Subcutaneous abdominal adipose tissue (tissue), 5 donors: ENCODE results near the gene TTYH3.
"Not testable (repeated sequence)": the region's sequence is repeated elsewhere in the genome, so short reads cannot be mapped to it uniquely, and the experiment has no call there.

Experiments
- H3K27ac ChIP-seq: one replicate; pipeline ENCODE4 v1.7.0; 2013; ENCODE audit warnings: low read depth, mild to moderate bottlenecking, inconsistent platforms, low read length, moderate library complexity
- H3K27me3 ChIP-seq, 5 donors: one replicate each; pipeline ENCODE4 v1.7.0; 2013; ENCODE audit warnings: low read length in 5 of 5, inconsistent platforms in 1 of 5; ENCODE audit not compliant: control insufficient read depth in 5 of 5, insufficient read depth in 4 of 5
- H3K36me3 ChIP-seq, 5 donors: one replicate each; pipeline ENCODE4 v1.7.0; 2013; ENCODE audit warnings: low read length in 5 of 5; ENCODE audit not compliant: control insufficient read depth in 5 of 5, insufficient read depth in 5 of 5
- H3K4me1 ChIP-seq, 5 donors: one replicate each; pipeline ENCODE4 v1.7.0; 2013; ENCODE audit warnings: low read length in 5 of 5, mild to moderate bottlenecking in 3 of 5, moderate library complexity in 1 of 5; ENCODE audit not compliant: control insufficient read depth in 5 of 5, insufficient read depth in 5 of 5
- H3K4me3 ChIP-seq, 5 donors: one replicate each; pipeline ENCODE4 v1.7.0; 2013; ENCODE audit warnings: low read length in 5 of 5, low read depth in 1 of 5
- H3K9ac ChIP-seq, 5 donors: one replicate each; pipeline ENCODE4 v1.7.0; 2013; ENCODE audit warnings: low read length in 5 of 5, mild to moderate bottlenecking in 4 of 5, moderate library complexity in 3 of 5
- H3K9me3 ChIP-seq, 5 donors: one replicate each; pipeline ENCODE4 v1.7.0; 2013; ENCODE audit warnings: low read length in 5 of 5; ENCODE audit not compliant: control insufficient read depth in 5 of 5
- donor health status: healthy.
- donor health status: healthy.
- donor health status: healthy.
- donor health status: healthy.
- donor health status: healthy.

The TTYH3 gene

DNA sequence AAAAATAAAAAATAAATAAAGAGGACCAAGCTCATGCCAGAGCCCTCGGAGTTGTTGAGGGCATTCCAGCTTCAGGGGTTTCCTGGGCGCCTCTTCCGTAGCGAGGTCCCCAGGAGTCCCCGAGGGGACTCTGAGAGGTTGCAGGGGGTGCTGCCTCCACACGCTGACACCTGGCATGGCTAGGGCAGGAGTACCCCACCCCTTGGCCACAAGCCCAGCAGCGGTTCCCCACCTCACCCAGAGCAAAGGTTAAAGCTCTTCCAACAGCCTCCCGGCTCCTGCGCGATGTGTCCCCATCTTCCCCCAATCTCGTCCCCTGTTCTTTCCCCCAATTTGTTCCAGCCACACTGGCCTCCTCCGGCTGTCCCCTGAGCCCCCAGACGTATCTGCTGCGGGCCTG, 60.8 kb downstream of the TTYH3 start:
- H3K27ac ChIP-seq, result no peak overlapping the region
- H3K4me1 ChIP-seq, result peaks cover 0 to 32% (median 26%) of the 10 kb centered on the region in 5 donors
- peaks cover 13 to 24% (median 19%) of the 10 kb centered on the region in 5 donors for H3K27me3 ChIP-seq
- H3K9ac ChIP-seq, result no peak overlapping the region
- no peaks in the 10 kb centered on the region for H3K9me3 ChIP-seq
- H3K4me3 ChIP-seq, result no peak overlapping the region
- no peaks in the 10 kb centered on the region for H3K36me3 ChIP-seq

DNA sequence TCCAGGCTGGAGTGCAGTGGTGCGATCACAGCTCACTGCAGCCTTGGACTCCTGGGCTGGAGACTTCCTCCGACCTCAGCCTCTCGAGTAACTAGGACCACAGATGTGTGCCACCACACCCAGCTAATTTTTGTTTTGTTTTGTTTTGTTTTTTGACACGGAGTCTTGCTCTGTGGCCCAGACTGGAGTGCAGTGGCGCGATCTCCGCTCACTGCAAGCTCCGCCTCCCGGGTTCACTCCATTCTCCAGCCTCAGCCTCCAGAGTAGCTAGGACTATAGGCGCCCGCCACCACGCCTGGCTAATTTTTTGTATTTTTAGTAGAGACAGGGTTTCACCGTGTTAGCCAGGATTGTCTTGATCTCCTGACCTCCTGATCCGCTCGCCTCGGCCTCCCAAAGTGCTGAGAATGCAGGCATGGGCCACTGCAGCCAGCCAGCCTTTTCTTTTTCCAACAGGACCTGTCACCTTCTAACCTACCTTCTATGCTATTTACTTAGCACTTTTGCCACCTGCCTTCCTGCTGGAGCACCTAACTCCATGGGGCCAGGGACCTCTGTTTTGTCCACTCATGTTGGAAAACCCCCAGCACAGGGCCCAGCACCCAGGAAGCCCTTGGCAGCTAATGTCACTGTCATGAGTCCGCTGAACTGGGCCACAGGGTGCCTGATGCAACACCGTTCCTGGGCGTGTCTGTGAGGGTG, 61.8 kb downstream of the TTYH3 start:
- H3K9ac ChIP-seq, H3K4me3 ChIP-seq, H3K27ac ChIP-seq, H3K36me3 ChIP-seq, H3K9me3 ChIP-seq: not testable (repeated sequence)
- H3K27me3 ChIP-seq, result peaks cover 9 to 16% (median 13%) of the 10 kb centered on the region in 5 donors
- peaks cover 0 to 24% (median 20%) of the 10 kb centered on the region in 5 donors for H3K4me1 ChIP-seq

DNA sequence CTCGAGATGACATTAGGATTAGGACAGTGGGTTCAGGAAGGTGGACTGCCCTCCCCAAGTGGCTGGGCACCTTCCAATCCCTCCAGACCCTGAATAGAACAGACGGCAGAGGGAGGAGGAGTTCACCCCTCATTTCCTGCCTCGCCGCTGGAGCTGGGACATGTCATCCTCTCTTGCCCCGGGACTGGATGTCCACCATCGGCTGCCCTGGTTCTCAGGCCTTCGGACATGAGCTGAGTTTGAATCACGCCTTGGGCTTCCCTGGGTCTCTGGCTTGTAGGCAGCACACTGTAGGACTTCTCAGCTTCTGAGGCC, 62.3 kb downstream of the TTYH3 start:
- H3K4me1 ChIP-seq, result peaks cover 0 to 19% (median 15%) of the 10 kb centered on the region in 5 donors
- not testable (repeated sequence) for H3K9me3 ChIP-seq, H3K36me3 ChIP-seq, H3K9ac ChIP-seq, H3K27ac ChIP-seq, H3K4me3 ChIP-seq
- peaks cover 6 to 14% (median 9%) of the 10 kb centered on the region in 5 donors for H3K27me3 ChIP-seq

GRCh38 chr7:2698581-2699288, 66.9 kb downstream of the TTYH3 start:
- H3K4me1 ChIP-seq, result peaks cover 0 to 17% (median 16%) of the 10 kb centered on the region in 5 donors
- H3K36me3 ChIP-seq, result no peaks in the 10 kb centered on the region
- H3K27ac ChIP-seq, result no peak overlapping the region
- no peak overlapping the region for H3K9ac ChIP-seq
- H3K9me3 ChIP-seq, result no peaks in the 10 kb centered on the region
- no peak overlapping the region for H3K4me3 ChIP-seq
- H3K27me3 ChIP-seq, result peaks cover 0 to 5% (median 4%) of the 10 kb centered on the region in 5 donors

- Histone ChIP-seq H3K4me3 (no peak overlapping the region), H3K36me3 (no peaks in the 10 kb centered on the region), H3K4me1 (peaks cover 0 to 12% (median 11%) of the 10 kb centered on the region in 5 donors), H3K27ac (no peak overlapping the region), H3K9ac (no peak overlapping the region), H3K27me3 (peaks cover 0 to 5% (median 4%) of the 10 kb centered on the region in 5 donors), H3K9me3 (no peaks in the 10 kb centered on the region)
These were observed 67.5 kb downstream of the TTYH3 start for GRCh38 chr7:2699289-2699620.

- no peak overlapping the region for H3K4me3 ChIP-seq
- H3K9me3 ChIP-seq, result no peaks in the 10 kb centered on the region
- H3K27ac ChIP-seq, result no peak overlapping the region
- H3K36me3 ChIP-seq, result no peaks in the 10 kb centered on the region
- peaks cover 0 to 5% (median 4%) of the 10 kb centered on the region in 5 donors for H3K27me3 ChIP-seq
- H3K4me1 ChIP-seq, result peaks cover 0 to 12% (median 11%) of the 10 kb centered on the region in 5 donors
- no peak overlapping the region for H3K9ac ChIP-seq
These were observed 68.5 kb downstream of the TTYH3 start for GRCh38 chr7:2700141-2700850.

DNA sequence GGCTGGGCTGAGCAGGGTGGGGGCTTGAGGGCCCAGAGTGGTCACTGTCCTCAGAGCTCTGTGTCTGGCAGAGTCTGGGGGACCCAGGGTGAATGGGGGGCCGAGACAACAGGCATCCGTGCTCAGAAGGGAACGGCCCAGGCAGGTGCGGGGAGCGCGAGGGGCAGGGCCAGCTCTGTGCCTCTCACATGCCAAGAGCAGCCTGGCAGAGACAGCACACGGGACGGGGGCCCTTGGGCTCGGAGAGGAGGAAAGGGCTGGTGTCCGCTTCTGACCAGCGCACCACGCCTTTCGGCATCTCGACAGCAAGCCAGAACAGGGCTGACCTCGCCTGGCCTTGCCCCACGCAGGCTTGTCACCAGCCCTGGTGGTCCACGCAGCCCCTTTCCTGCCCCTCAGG, 69.6 kb downstream of the TTYH3 start:
- Histone ChIP-seq H3K27me3 (peaks cover 0 to 5% (median 4%) of the 10 kb centered on the region in 5 donors), H3K4me1 (peaks cover 0 to 12% (median 11%) of the 10 kb centered on the region in 5 donors), H3K36me3 (no peaks in the 10 kb centered on the region), H3K9me3 (no peaks in the 10 kb centered on the region), H3K4me3 (no peak overlapping the region), H3K9ac (no peak overlapping the region), H3K27ac (no peak overlapping the region)

DNA sequence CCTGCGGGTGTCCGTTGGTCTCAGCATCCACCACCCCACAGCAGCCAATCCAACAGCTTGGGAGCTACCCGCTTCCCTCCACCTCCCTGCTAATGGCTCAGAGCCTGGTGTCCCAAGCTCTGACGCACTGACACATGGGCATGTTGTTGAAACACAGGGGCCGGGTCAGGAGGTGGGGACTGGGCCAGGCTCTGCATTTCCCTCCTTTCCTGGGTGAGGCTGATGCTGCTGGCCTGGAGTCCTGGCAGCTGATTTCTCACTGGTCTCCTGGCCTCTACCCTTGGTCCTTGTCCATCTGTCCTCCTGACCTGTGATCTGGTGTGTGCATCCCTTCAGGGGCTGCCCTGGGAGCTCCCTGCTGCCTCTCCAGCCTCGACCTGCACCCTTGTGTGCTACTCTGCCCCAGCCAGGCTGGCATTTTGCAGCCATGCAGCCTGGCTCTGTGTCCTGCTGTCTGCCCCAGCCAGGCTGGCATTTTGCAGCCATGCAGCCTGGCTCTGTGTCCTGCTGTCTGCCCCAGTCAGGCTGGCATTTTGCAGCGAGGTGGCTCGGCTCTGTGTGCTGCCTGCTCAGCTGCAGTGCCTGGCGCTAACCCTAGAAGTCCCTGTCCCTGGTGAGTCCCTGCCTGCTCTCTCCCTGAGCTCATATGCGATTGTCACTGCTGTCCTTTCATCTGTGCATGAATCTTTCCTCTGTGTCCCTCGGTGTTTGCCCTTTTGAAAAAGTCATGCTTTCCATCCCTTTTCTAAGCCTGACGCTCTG, 70.2 kb downstream of the TTYH3 start:
- H3K27me3 ChIP-seq, result peaks cover 0 to 5% (median 4%) of the 10 kb centered on the region in 5 donors
- H3K4me3 ChIP-seq, result no peak overlapping the region
- no peaks in the 10 kb centered on the region for H3K36me3 ChIP-seq
- H3K27ac ChIP-seq, result no peak overlapping the region
- peaks cover 0 to 12% (median 11%) of the 10 kb centered on the region in 5 donors for H3K4me1 ChIP-seq
- no peaks in the 10 kb centered on the region for H3K9me3 ChIP-seq
- H3K9ac ChIP-seq, result no peak overlapping the region

GRCh38 chr7:2702594-2702957, 70.8 kb downstream of the TTYH3 start:
- Histone ChIP-seq H3K9me3 (no peaks in the 10 kb centered on the region), H3K27ac (no peak overlapping the region), H3K27me3 (peaks cover 0 to 5% (median 4%) of the 10 kb centered on the region in 5 donors), H3K36me3 (no peaks in the 10 kb centered on the region), H3K4me3 (no peak overlapping the region), H3K4me1 (peaks cover 0 to 12% (median 11%) of the 10 kb centered on the region in 5 donors), H3K9ac (no peak overlapping the region)
